RWPE1 (cell line): ENCODE measurements around the gene SLC6A19.
A peak's percentile ranks its signal among the peaks of the same experiment; 100 is the strongest.
"Not testable (repeated sequence)": the region's sequence is repeated elsewhere in the genome, so short reads cannot be mapped to it uniquely, and the experiment has no call there.

Source experiments
- CTCF ChIA-PET: fragments of 350-600 bp; sonication (Branson Sonifier 250); formaldehyde crosslinking; extraction: SDS; loops from one replicate; lab custom pipeline; 2021; lab: Yijun Ruan, JAX
- POLR2A ChIA-PET: fragments of 400-600 bp; formaldehyde crosslinking; extraction: SDS; loops from one replicate; lab custom pipeline; 2020; ENCODE audit warnings: antibody characterized with exemption; ENCODE audit not compliant: low non-redundant PET; lab: Yijun Ruan, JAX
- DNase-seq: peaks from one replicate; pipeline ENCODE4 v3.0.0; 2012; ENCODE audit warnings: low spot score
- H3K27ac ChIP-seq: fragments of 450-650 bp; 2 replicates; pipeline ENCODE4 v1.5.1; 2017
- TF ChIP-seq, protein P1 (sequence below): fragments of 450-650 bp; conservative IDR thresholded peaks from 2 replicates; pipeline ENCODE4 v1.5.1; 2017; ENCODE audit warnings: low read depth, mild to moderate bottlenecking

SLC6A19 gene

DNA sequence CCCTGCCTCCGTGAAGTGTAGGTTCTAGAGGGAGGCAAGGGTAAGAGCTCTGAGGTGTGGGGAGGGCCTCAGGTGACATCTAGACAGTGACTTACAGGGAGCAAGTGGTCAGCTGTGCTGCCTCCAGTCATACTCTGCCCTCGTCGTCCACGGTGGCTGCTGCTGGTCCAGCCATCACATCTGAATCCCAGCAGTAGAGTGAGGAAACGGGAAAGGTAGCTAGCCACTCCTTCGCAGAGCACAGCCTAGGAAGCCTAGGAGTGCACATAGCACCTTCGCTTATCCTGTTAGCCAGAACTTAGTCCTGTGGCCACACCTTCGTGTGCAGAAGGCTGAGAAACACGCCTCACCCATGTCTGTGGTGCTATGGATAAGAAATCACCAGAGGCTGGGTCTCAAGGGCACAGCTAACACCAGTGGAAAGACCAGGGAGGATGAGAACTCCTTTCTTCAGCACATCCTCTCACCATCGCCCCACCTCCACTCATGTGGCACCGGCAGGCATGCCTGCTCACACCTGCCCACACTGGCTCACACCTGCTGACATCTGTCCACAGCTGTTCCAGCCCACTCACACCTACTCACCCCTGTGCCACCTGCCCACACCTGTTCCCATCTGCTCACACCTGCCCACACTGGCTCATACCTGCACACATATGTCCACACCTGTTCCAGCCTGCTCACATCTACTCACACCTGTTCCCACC lies 44.5 kb upstream of the SLC6A19 start:
- no peak overlapping the region for H3K27ac ChIP-seq
- CTCF ChIA-PET: no interaction called here
- DNase-seq: no peak
- POLR2A ChIA-PET: no interaction called here
- TF ChIP-seq, protein P1, sequence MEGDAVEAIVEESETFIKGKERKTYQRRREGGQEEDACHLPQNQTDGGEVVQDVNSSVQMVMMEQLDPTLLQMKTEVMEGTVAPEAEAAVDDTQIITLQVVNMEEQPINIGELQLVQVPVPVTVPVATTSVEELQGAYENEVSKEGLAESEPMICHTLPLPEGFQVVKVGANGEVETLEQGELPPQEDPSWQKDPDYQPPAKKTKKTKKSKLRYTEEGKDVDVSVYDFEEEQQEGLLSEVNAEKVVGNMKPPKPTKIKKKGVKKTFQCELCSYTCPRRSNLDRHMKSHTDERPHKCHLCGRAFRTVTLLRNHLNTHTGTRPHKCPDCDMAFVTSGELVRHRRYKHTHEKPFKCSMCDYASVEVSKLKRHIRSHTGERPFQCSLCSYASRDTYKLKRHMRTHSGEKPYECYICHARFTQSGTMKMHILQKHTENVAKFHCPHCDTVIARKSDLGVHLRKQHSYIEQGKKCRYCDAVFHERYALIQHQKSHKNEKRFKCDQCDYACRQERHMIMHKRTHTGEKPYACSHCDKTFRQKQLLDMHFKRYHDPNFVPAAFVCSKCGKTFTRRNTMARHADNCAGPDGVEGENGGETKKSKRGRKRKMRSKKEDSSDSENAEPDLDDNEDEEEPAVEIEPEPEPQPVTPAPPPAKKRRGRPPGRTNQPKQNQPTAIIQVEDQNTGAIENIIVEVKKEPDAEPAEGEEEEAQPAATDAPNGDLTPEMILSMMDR: no peak

DNA sequence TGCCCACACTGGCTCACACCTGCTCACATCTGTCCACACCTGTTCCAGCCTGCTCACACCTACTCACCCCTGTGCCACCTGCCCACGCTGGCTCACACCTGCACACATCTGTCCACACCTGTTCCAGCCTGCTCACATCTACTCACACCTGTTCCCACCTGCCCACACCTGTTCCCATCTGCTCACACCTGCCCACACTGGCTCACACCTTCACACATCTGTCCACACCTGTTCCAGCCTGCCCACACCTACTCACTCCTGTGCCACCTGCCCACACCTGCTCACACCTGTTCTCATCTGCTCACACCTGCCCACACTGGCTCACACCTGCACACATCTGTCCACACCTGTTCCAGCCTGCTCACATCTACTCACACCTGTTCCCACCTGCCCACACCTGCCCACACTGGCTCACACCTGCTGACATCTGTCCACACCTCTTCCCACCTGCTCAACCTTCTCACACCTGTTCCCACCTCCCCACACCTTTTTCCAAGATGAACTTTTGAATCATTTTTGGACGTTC lies 43.9 kb upstream of the SLC6A19 start:
- DNase-seq, H3K27ac ChIP-seq, CTCF ChIA-PET, POLR2A ChIA-PET: not testable (repeated sequence)

DNA sequence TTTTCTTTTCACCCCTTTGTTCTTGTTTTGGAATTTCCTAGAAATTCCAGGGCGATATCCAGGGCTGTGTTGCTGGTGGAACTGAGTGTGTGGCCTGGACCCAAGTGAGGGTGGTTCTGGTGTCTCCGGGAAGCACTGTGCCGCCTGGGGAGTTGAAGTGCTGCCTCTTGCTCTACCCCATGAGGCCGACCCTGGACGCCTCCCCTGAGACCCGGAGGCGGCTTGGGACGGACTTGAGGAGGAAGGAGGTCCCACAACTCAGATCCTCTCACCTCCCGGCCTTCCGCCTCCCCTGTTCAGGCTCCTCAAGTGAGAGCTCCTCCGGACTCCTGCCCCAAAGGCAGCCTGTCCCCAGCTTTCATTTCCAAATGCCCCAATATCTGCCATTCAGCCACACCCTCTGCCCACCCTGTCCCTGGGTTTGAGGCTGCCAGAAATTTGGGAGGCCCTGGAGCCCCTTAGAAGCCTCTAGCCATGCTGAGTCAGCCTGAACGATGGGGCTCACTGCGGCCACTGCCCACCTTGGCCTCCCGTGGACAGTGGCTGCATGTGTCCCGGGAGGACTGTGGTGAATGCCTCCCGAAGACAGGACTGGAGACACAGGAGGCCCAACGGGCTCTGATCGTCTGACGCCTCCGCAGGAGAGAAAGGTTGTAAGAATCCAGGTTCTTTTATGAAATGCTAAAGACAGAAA lies 42.6 kb upstream of the SLC6A19 start:
- ChIA-PET POLR2A (no interaction called here), CTCF (no interaction called here)
- no peak for DNase-seq
- TF ChIP-seq, protein P1: no peak
- H3K27ac ChIP-seq: peak overlapping the region; percentile 36

DNA sequence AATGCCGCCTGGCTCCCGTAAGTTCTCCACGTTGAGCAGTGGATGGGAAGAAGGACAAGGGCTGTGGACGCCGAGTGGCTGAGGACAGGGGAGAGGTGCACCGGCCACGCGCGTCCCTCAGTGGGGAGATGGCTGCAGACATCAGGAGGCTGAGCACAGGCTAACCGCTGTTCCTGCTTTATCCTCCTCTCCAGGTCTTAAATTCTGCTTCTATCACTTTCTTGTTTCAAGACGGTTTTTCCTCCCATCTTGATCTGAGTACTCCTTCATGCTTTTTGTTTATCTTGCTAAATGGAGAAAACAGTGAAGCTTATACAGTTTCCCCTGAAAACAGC lies 42.1 kb upstream of the SLC6A19 start:
- TF ChIP-seq, protein P1: no peak
- POLR2A ChIA-PET: no interaction called here
- no peak for DNase-seq
- CTCF ChIA-PET: no interaction called here
- peak overlapping the region; percentile 36 for H3K27ac ChIP-seq

DNA sequence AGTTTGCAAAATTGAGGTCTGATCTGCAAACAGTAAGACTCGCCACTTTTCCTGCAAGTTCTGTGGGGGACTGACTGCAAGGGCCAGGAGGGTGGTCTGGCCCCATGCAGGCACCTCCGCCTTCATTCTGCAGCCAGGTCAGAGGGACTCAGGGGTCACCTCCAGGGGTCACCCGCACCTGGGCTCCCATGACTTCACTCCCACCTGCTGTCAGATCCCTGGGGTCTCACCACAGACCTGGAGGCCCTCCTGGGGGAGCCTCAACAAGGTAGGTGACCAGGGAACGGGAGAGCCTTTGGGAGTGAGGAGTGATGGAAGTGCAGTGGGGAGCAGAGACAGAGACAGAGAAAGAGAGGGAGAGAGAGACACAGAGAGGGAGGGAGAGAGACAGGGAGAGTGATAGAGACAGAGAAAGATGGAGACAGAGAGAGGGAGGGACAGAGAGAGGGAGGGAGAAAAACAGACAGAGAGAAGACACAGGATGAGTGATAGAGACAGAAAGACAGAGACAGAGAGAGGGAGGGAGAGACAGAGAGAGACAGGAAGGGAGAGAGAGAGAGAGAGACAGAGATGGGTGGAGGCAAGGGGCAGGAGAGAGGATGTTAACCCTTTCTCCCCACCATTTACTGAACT lies 41.5 kb upstream of the SLC6A19 start:
- POLR2A ChIA-PET: no interaction called here
- peak overlapping the region; percentile 93 for H3K27ac ChIP-seq
- CTCF ChIA-PET: interaction anchor here (0.6 kb wide), 2 partner anchors 30 to 240 kb away, joined by 3 to 6 read pairs; no protein-coding TSS in a partner anchor
- TF ChIP-seq, protein P1: no peak
- DNase-seq: no peak

DNA sequence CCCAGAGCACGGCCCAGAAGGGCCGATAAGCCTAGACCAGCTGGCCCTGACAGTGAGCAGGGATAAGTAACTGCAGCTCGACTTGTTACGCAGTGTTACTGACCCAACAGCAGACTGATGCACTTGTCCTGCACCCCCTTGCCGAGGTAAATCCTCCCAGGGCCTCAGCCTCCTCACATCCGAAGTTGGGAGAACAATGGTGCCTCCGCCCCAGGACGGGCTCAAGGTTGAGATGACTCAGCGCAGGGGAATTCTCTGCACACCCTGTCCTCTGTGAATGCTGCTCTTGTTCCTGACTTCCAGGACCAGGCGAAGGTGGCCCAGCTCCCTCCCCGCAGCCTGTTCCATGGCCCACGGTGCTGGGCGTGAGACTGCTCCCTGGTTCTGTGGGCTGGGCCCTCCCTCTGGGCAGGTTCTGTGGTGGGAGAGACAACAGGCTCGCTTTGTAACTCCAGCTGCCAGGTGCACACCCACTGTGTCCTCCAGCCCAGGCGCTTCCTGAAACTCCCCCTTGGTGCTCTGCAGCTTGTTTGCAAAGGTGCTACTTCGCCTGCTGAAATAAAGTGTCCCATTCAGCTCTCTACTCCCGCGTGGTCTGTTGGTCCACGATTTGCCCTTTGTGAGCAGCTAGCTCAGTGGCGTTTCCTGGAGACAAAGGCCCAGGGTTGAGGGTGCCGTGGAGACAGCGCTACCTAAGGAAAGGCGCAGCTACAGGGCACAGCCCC lies 40.1 kb upstream of the SLC6A19 start:
- POLR2A ChIA-PET: interaction anchor here (0.5 kb wide), 1 partner anchor 78 kb away, joined by 3 read pairs; no protein-coding TSS in a partner anchor
- TF ChIP-seq, protein P1: no peak
- DNase-seq: peak; percentile 83
- H3K27ac ChIP-seq: peak overlapping the region; percentile 93
- CTCF ChIA-PET: interaction anchor here (0.7 to 1.4 kb wide), 4 partner anchors 13 to 262 kb away, joined by 3 to 6 read pairs (median 4); no protein-coding TSS in a partner anchor
